ENCODE data around the gene OR5P2.
"Not testable (repeated sequence)": the region's sequence is repeated elsewhere in the genome, so short reads cannot be mapped to it uniquely, and the experiment has no call there.

The OR5P2 gene

GRCh38 chr11:7796842-7797241 is at the start of gene OR5P2:
Gene OR5P2 (minus strand): TSS chr11:7796942. CDS start chr11:7796942, 0 bp downstream.
- no peak for FAIRE-seq

GRCh38 chr11:7846003-7846402 is 49.3 kb upstream of the OR5P2 start:
- FAIRE-seq = no peak

DNA sequence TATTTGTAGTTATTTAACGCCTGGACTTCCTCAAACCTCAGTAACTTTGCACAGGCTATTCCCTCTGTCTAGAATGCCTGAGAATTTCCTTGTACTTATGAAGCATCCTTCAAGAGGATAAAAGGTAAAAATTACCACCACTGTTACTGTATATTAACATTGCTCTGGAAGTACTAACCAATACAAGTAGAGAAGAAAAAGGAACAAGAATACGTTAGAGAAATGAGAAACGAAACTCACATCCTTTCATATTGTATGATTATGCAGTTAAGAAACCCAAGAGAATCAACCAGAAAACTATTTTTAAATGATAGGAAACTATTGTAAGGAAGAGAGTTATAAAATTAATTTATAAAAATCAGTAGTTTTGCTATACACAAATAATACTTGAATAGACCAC is 48.2 kb upstream of the OR5P2 start:
- no peak for FAIRE-seq

- FAIRE-seq = no peak
These were observed 47.8 kb upstream of the OR5P2 start for GRCh38 chr11:7844521-7844920.

DNA sequence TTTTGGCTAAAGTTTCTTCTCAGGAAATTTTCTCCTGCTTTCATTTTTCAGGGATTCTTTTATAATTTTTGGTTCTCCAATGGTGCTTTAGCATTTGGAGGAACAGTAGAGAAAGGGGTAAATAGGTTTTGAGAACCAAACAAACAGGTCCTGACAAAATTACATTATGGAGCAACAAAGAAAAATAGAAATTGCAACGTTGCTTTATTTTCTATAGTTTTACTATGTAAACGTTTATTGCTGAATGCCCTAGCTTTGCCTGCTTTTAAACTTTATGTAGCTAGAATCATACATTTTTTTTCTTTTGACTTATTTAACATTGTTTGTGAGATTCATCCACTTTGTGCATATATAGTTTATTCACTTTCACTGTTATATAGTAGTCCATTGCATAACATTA is 43.8 kb upstream of the OR5P2 start:
- FAIRE-seq = no peak

- FAIRE-seq = no peak
These were observed 36.8 kb upstream of the OR5P2 start for GRCh38 chr11:7833527-7833926.

DNA sequence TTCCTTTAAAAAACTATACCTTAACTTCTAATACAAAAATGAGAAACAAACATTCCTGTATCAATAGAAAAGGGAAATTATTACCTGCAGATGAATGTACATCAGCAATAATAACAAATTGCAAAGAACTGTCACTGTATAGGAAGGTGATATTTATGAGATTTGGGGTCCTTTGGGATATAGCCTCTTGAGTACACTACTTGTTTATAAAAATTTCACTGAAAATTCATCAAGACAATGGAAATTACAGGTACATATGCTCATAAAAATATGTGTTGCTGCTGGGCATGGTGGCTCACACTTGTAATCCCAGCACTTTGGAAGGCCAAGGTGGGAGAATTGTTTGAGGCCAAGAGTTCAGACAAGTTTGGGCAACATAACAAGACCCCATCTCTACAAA is 34.0 kb upstream of the OR5P2 start, which contains the start of gene OR5P3:
OR5P3 (minus strand) TSS at position 101 of the 400 bp plus-strand sequence.
- FAIRE-seq = no peak

- FAIRE-seq = no peak
These were observed 29.6 kb upstream of the OR5P2 start for GRCh38 chr11:7826324-7826723.

DNA sequence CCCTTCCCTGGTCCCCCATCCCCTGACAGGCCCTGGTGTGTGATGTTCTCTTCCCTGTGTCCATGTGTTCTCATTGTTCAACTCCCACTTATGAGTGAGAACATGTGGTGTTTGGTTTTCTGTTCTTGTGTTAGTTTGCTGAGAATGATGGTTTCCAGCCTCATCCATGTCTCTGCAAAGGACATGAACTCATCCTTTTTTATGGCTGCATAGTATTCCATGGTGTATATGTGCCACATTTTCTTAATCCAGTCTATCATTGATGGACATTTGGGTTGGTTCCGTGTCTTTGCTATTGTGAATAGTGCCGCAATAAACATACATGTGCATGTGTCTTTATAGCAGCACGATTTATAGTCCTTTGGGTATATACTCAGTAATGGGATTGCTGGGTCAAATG is 23.7 kb upstream of the OR5P2 start:
- not testable (repeated sequence) for FAIRE-seq

DNA sequence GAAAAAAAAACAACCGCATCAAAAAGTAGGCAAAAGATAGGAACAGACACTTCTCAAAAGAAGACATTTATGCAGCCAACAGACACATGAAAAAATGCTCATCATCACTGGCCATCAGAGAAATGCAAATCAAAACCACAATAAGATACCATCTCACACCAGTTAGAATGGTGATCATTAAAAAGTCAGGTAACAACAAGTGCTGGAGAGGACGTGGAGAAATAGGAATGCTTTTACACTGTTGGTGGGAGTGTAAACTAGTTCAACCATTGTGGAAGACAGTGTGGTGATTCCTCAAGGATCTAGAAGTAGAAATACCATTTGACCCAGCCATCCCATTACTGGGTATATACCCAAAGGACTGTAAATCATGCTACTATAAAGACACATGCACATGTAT is 18.2 kb upstream of the OR5P2 start:
- not testable (repeated sequence) for FAIRE-seq

GRCh38 chr11:7810301-7810700 is 13.6 kb upstream of the OR5P2 start:
- FAIRE-seq = not testable (repeated sequence)

GRCh38 chr11:7793233-7793632 is 3.5 kb downstream of the OR5P2 start:
- FAIRE-seq = no peak

DNA sequence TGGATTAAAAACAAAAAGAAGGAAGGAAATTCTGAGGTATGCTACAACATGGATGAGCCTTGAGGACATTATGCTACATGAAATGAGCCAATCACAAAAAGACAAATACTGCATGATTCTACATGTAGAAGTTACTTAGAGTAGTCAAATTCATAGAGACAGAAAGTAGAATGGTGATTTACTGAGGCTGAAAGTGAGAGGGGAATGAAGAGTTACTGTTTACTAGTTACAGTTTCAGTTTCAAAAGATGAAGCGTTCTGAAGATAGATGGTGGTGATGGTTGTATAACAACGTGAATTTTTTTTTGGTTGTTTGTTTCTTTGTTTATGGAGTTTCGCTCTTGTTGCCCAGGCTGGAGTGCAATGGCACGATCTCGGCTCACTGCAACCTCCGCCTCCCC is 9.5 kb downstream of the OR5P2 start:
- no peak for FAIRE-seq

- FAIRE-seq = no peak
These were observed 21.1 kb downstream of the OR5P2 start for GRCh38 chr11:7775689-7776088.

- FAIRE-seq = not testable (repeated sequence)
These were observed 32.4 kb downstream of the OR5P2 start for GRCh38 chr11:7764301-7764700.

- FAIRE-seq = no peak
These were observed 37.7 kb downstream of the OR5P2 start for GRCh38 chr11:7759010-7759409.

GRCh38 chr11:7749456-7749855 is 47.3 kb downstream of the OR5P2 start:
- FAIRE-seq = no peak
